GM13976 (cell line): ENCODE results near the gene SSR2.

Experiments used
- DNase-seq: peaks from one replicate; pipeline ENCODE4 v3.0.0; 2012; ENCODE audit warnings: low spot score
- in situ Hi-C: fragments of 300-500 bp; cut with MboI; formaldehyde crosslinking; loops from one replicate; pipeline ENCODE4 v1.12.0; 2022; ENCODE audit warnings: low sequenced_read_pairs, mixed read lengths, inconsistent platforms; ENCODE audit not compliant: unreplicated experiment
- TF ChIP-seq, protein P1 (sequence below): IDR thresholded peaks from 2 replicates; pipeline ENCODE4 v1.5.1; 2012; ENCODE audit warnings: borderline replicate concordance, mild to moderate bottlenecking; ENCODE audit not compliant: insufficient read depth; ENCODE audit errors: extremely low read depth, missing control alignments, control extremely low read depth

Gene SSR2

GRCh38 chr1:156006666-156007376 is 13.9 kb downstream of the SSR2 start:
- no peak for DNase-seq
- in situ Hi-C loops, result no loop called here
- TF ChIP-seq, protein P1, sequence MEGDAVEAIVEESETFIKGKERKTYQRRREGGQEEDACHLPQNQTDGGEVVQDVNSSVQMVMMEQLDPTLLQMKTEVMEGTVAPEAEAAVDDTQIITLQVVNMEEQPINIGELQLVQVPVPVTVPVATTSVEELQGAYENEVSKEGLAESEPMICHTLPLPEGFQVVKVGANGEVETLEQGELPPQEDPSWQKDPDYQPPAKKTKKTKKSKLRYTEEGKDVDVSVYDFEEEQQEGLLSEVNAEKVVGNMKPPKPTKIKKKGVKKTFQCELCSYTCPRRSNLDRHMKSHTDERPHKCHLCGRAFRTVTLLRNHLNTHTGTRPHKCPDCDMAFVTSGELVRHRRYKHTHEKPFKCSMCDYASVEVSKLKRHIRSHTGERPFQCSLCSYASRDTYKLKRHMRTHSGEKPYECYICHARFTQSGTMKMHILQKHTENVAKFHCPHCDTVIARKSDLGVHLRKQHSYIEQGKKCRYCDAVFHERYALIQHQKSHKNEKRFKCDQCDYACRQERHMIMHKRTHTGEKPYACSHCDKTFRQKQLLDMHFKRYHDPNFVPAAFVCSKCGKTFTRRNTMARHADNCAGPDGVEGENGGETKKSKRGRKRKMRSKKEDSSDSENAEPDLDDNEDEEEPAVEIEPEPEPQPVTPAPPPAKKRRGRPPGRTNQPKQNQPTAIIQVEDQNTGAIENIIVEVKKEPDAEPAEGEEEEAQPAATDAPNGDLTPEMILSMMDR, result no peak

DNA sequence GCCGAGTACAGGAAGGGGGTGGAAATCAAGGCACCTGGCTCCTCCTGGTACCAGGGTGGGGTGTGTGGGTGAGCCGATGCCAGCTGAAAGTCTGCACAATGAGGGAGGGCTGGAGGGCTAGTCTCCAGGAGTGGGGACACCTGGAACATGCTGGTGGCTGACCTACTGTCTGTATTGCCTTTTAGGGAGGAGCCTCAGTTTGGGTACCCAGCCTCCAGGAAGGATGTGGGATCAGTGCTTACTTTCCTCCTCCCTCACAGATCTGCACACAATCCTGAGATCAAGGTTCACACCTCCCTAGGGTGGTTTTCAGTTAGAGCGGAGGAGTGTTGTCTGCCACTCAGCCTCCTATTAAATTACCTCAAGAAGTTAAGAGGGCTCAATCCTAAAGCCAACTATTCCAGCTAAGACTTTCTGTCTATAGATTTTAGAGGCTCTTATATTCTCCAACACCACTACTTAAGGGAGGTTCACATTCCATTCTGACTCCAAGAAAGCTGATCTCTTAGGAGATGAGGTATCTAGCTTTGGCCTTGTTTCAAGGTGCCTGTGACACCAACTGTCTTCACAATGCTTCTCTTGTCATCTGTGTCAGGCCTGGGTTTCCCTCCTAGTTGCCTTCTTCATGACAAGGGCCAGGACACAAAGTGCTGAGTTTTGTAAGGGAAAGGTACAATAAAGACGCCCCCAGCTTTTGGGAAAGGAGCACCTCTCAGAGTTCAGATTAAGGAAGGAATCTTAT is 15.7 kb downstream of the SSR2 start:
- TF ChIP-seq, protein P1, result no peak
- DNase-seq, result no peak
- in situ Hi-C loops, result no loop called here

GRCh38 chr1:156003923-156004188 is 16.9 kb downstream of the SSR2 start:
- no peak for DNase-seq
- TF ChIP-seq, protein P1, result no peak

GRCh38 chr1:156002188-156002911 is 18.4 kb downstream of the SSR2 start:
- in situ Hi-C loops, result no loop called here
- no peak for DNase-seq
- TF ChIP-seq, protein P1, result no peak

More at GRCh38 chr1:156003923-156004188, 16.9 kb downstream of the SSR2 start:
- in situ Hi-C loops, result no loop called here

- DNase-seq, result no peak
- TF ChIP-seq, protein P1, result no peak
- in situ Hi-C loops, result no loop called here
Measured at GRCh38 chr1:156001662-156002171, 19.0 kb downstream of the SSR2 start.

- no peak for DNase-seq
- in situ Hi-C loops, result no loop called here
- TF ChIP-seq, protein P1, result no peak
Measured at GRCh38 chr1:156001021-156001661, 19.6 kb downstream of the SSR2 start.
